GM21423 (cell line): Measurements from ENCODE around the gene SLC9C1.

Experiments
- ATAC-seq: cut with Tn5 transposase; IDR thresholded peaks from one replicate; pipeline ENCODE4 v1.9.1; 2021; ENCODE audit warnings: mild to moderate bottlenecking, moderate library complexity; ENCODE audit not compliant: unreplicated experiment

SLC9C1 gene

DNA sequence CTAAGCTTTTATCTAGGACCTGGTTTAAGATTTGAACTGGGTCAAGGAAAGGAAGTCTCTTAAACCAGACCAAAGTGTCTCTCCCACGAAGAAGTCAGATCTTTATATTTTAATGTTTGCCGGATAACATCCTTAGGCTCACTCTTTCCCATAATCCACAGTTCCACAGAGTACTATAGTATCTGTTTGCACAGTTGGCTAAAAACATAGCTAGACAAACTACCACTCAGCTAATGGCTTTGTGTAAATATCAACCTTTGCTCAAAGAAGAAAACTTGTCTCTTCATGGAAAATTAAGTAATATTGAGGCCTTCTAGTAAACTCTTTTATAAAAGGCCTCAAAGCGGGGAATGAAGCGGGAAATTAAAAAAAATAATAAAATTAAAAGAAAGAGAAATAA is 13.5 kb upstream of the SLC9C1 start:
- ATAC-seq = no peak

DNA sequence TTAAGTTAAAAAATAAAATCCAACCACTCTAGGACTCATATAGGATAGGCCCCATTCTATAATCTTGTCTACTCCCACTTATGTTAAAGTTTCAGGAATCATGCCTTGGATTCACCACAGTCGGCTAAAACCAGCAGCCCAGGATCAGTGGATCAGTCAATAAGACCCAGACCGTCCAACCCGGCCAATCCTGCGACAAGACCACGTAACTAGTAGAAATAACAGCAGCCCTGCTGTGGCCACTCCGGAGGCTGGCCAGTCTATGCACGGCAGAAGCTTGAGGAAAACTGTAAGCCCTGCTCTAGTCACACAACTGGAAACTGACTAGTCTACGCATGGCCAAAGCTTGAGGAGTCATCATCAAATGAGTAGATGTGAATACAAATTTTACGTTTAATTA is 12.8 kb upstream of the SLC9C1 start:
- no peak for ATAC-seq

DNA sequence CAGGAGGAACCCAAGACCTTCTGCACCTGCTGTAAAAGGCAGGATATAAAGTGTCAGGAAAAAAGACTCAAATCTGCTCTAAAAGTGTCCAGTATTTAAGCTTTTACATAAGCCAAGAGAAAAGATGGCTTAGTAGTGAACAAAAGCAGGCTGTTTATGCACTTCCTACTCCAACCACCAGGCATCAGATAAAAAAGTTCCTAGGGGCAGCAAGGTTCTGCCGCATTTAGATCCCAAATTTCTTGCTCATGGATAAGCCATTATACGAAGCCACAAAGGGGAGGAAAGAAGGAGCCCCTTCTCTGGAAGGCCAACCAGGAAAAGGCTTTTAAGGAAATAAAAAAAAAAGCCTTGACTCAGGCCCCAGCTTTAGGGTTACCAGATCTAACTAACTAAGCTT is 10.6 kb upstream of the SLC9C1 start:
- ATAC-seq = no peak

DNA sequence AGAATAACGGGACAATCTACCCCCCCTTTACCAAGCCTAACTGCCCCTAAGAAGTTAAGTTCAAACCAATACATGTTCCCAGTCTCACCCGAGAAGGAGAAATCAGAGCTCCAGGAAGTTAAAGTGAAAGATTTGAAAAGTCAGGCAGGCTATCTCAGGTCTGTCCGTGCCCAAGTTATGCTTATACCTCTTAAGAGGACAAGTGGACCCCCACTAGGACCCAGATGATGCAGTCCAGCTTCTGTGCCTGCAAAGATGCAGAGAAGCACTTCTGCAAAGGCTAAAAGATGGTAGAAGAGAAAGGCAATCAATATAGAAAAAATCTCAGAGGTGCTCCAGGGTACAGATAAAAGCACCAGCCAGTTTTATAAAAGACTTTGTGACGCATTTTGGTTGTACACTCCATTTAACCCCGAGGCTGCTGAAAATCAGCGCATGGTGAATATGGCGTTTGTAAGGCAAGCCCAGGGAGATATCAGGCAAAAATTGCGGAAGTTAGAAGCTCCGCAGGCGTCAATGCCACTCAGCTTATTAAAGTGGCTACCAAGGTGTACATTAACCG is 9.8 kb upstream of the SLC9C1 start:
- ATAC-seq = no peak

DNA sequence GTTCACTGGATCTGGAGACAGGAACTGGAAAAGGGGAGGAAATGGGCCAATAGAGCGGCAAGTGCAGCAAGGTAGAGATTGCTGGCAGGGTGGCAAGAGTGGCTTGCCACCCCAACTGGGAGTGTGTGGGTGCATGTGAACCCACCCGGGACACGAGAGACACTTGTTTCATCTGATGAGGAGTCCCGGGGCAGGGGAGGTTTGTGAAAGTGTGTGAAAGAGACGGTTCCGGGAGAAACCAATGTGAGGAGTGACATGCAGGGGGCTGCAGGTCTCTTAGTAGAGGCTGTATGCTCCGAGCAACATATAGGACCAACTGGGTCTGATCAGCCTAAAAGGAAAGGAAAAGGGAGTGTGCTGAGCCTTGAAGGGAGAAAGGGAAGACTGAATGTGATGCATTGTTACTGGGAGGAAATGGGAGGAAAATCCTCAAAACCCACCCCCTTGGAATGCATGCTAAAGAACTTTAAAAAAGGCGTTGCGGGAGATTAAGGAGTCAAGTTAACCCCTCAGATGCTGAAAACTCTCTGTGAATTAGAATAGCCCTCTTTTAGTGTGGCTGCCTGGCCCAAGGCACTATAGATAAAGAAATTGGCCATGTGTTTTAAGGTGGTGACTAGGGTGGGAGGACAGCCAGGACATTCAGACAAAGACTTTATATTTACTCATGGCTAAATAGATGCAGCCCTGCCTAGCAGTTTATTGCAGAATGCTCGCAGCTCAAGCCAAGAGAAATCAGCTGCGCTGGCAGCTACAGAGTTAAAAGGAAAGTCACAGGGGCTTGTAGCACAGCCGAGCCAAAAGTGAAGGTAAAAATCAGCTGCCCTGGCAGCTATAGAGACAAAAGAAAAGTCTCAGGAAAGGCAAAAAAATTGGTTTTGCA is 9.1 kb upstream of the SLC9C1 start:
- no peak for ATAC-seq

DNA sequence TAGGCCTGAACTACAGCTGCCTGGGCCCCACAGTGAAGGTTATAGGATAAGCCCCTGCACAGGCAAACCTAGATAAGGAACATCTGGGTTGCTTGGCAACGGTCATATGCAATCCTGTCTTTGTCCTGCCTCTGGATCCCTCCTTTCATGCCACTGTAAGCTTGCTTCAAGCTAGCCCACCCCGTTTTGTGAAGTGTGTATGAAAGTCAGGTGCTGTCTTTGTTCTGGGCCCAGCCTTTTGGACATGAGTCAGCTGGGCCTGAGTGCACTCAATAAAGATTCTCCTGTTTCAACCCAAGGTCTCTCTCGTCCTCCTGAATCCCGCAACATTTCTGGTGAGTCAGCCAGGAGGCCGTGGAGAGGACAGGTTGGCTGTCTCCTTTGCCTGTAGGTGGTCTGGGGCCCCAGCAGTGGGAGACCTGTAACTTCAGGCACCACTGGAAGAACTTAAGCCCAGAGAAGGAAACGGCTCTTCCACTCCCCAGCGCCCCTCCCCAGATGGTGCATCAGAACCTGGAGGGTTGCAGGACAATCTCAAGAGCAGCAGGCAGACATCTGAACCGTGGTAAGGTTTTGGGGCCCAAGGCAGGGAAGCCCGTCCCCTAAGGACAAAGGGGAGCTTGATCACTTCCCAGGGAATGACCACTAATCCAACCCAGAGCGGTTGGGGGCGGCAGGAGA is 8.3 kb upstream of the SLC9C1 start:
- ATAC-seq = no peak

DNA sequence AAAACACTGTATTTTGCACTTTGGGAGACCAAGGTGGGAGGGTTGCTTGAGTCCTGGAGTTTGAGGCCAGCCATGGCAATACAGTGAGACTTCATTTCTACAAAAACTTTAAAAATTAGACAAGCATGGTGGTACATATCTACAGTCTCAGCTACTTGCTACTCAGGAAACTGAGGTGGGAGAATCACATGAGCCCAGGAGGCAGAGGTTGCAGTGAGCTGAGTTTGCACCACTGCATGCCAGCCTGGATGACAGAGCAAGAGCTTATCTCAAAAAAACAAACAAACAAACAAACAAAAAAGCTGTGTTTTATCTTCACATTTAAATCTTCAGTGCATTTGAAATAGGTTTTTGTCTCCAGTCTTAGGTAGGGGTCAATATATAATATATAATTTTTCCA is 4.8 kb upstream of the SLC9C1 start:
- no peak for ATAC-seq

DNA sequence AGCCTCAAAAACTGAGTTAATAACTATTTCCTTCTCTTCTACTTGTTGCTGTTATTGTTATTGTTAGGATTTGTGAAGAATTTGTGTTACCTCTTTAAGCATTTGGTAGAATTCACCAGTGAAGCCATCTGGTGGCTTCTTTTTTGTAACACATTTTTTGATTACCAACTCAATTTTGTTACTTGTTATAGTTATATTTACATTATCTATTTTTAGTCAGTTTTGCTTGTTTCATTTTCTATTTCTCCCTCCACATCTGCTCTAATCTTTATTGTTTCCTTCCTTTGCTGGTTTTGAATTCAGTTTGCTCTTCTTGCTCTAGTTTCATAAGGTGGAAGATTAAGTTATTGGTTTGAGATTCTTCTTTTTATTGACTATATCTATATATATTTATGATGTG is 3.7 kb upstream of the SLC9C1 start:
- no peak for ATAC-seq

DNA sequence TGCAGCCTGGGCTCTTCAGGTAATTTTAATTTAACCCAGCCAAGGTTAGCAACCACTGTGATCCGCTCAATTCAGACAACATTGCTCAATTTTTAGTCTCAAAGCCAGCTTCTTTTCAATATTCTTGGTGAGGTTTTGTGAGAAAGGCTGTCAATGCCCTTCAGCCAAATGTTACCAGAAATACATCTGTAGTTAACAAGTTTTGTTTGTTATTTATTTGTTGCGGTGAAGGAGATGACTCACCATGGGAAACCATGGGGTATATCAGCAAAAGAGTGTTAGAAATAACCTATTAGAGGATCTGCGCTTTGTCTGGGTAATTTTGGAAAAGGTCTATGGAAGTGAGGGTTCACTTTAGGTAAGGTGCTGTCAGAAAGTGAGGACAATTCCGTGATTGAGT is 5.0 kb downstream of the SLC9C1 start:
- ATAC-seq = no peak

DNA sequence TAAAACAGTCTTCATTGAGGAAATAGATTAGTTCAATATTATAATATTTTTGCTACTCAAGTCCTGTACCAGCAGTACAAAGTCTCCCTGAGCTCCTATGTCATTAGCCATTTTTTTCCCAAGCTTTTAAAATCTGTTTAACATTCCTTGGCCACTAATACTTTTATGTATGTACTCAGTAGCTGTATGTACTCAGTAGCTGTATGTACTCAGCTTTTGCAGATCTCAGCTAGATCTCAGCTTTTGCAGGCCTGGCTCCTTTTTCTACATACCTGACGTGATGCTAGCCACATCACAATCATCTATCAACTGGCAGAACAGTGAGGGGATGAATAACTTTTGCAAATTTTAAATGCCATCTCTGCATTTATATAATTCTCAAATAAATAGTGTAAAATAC is 13.8 kb downstream of the SLC9C1 start:
- no peak for ATAC-seq

DNA sequence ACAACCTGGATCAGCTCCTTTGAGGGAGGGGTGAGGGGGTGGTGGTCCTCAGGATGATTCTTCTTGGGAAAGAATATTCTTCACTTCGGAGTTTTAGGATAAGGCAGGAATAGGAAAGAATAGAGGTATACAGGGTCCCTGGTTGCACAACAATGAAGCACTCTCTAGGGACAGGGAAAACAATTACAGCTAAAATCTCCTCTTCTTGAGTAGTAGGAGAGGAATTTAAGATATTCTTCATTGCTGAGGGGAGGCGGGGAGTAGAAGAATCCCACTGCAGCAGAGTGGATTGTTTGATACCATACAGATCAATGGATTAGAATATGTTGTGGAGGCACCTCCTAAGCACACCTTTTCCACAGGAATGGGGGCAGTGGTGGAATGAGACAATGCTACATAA is 20.5 kb downstream of the SLC9C1 start:
- ATAC-seq = no peak

DNA sequence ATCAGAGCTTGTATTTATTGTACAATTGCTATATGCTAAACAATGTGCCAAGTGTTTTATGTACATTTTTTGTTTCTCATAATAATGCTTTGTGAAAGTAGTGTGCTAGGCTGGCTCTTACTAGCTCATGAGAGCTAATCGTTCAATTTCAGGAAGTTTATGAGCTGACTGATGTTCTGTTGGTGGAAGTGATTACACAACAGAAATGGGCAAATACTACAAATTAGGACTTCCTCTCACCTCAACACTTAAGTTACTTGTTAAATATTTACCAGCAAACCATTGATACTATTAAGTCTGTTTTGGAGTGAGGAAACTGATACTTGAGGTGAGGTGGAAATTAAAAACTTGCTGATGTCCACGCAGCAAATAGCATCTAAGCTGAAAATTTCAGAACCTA is 32.3 kb downstream of the SLC9C1 start:
- ATAC-seq = no peak

DNA sequence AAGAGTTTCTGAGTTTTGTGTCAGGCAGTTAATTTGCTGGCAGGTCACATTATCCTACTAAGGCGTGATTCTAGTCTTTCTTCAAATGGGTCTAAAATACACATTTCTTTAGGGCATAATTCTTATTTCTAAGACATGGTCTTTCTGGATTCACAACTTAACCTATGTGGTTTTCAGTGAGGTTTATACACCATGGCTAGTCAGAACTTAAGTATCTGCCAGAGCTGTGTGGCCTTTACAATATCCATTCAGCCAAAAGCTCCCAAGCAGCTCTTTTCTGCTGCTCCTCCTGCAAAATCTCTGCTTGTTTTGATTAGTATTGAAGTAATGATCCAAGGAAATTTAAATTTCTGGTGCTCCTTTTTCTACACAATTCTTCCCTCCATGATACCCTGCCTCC is 33.5 kb downstream of the SLC9C1 start:
- no peak for ATAC-seq

DNA sequence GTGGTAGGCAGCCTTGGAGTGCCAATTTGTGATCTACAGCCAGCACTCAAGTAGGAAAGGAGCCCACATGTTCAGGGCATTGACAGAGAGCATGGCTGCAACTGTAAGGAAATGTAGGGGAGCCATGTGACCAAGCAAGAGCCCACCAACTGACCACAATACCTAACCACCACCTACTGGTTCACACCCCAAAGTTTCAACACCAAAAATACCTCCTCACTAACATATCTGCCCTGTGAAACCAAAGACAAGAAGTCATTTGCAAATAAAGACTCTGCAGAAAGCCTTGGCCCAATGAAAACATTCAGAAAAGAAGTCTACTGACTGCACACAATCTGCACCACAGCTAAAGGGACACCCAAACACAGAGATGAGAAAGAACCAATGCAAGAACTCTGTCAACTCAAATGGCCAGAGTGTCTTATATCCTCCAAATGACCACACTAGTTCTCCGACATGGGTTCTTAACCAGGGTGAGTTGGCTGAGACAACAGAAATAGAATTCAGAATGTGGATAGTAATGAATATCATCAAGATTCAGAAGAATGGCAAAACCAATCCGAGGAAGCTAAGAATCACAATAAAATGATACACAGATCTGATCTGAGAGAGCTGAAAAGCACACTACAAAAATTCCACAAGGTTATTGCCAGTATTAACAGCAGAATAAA is 40.6 kb downstream of the SLC9C1 start:
- no peak for ATAC-seq

DNA sequence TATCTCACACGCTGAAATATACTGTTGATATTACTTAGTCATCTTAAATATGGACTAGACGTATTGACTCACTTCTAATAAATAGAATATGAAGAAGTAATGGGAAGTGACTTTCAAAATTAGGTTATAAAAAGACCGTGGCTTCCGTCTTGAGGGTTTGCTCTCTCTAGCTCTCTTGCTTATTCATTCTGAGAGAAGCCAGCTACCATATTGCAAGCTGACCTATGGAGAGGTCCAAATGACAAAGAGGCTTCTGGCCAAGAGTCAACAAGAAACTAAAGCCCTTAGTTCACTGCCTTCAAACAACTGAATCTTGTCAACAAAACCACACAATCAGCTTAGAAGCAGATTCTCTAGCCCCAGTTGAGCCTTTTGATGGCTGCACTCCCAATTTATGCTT is 46.1 kb downstream of the SLC9C1 start:
- ATAC-seq = no peak

DNA sequence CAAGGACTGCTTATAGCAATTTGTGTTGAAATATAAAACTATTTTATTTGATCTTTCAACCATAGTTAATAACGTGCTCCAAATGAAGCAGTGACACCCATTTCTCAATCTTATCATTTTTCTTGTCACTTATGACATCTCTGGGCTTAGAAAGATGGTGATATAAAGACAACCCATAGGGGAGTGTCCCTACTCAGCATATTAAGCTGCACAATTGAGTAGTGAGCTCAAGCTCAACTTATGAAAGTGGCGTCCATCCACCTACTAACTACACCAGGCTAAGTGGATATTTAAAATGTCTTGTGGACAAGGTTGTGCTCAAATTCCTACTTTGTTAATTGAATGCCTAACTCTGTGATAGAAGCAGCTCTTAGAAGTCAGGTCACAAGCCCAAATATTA is 46.7 kb downstream of the SLC9C1 start:
- no peak for ATAC-seq

DNA sequence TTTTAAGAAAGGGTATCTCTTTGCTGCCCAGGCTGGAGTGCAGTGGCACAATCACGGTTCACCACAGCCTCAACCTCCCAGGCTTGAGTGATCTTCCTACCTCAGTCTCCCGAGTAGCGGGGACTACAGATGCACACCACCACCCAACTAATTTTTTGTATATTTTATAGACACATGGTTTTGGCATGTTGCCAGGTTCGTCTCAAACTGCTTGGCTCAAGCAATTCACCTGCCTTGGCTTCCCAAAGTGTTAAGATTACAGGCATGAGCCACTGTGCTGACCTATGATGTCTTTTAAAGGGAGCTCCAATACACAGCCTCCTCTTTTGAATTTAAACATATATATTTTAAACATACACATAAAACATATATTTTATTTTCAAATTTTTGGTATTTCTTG is 60.9 kb downstream of the SLC9C1 start:
- no peak for ATAC-seq

DNA sequence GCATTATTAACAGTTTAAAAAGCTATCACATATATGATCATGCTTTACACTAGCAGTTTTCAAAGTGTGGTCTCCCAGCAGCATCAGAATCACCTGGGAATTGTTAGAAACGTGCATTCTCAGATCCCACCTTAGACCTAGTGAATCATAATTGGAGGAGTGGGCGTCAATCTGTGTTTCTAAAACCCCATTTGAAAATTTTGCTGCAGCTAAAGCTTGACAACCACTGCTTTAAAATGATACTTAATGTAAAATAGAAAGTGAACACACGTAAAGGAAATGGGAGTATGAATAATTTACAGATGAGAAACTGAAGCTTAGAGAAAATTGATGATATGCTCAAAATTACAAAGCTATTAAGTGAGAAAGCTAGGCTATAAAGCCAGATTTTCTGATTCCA is 62.3 kb downstream of the SLC9C1 start:
- no peak for ATAC-seq

DNA sequence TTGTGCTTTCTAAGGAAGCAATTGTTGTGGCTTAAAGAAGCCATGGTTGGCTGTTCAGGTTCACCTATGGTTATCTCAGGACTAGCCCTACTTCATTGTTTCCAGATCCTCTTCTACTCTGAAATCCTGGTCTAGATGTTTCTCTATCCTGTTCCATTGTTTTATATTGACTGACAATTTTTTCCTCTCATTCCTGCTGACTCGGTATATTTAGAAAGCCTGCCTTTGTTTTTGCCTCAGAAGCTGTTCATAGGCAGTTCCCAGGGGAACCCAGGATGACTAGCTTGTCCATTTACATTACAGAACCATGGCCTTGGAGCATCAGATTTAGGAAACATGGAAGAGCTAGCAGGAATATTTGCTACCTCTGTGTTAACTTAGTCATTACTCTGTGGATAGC is 64.0 kb downstream of the SLC9C1 start:
- no peak for ATAC-seq

DNA sequence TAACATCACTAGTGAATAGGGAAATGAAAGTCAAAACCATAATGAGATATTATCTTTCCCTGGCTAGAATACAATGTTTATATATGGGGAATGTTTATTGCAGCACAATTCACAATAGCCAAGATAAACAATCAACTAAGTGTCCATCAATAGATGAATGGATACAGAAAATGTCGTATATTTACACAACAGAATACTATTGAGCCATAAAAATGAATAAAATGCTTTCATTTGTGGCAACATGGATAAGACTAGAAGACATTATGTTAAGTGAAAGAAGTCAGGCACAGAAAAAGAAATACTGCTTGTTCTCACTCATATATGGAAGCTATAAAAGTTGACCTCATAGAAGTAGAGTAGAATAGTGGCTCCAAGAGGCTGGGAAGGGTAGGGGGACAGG is 65.2 kb downstream of the SLC9C1 start:
- ATAC-seq = no peak

DNA sequence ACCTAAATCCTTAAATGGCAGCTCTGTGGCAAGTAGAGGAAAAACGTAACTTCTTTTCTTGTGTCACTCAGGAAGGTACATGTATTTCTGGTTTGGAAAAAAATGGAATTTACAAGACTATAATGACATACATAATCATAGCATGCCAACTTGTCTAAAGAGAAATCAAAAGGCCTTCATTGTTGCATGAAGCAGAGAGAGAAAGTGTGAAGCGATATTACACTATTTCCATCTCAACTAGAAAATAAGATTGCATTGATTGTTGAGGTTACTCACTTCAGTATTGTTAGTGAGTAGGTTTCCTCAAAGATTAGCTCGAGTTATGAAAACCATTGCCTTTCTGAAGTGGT is 93.7 kb downstream of the SLC9C1 start:
- ATAC-seq = no peak
